NCI-H128 (cell line): Measurements from ENCODE around the gene GTF2H3.

Experiments used
- DNase-seq: peaks from one replicate; lab custom pipeline; 2025; ENCODE audit not compliant: unreplicated experiment; lab: John Stamatoyannopoulos, UW

The GTF2H3 gene

DNA sequence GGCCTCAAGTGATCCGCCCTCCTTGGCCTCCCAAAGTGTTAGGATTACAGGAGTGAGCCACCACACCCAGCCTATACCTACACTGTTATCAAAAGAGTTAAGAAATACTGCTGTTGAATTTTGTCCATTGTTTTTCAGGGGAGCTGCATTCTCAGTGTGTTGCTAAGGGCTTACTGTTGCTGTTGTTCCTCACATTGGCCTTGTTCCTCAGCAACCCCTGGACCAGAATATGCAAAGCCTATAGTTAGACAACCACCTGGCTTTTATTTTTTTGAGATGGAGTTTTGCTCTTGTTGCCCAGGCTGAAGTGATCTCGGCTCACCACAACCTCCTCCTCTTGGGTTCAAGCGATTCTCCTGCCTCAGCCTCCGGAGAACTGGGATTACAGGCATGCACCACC lies 73.8 kb downstream of the GTF2H3 start:
- DNase-seq: no peak
